Gastrocnemius medialis (tissue), 4 donors: ENCODE measurements around the gene CALD1. TPM values are rescaled to one million over a fixed set of nuclear protein-coding genes. Genes with fewer than 3 reads are reported as not detected.

ENCODE experiments used
- ATAC-seq, 2 donors: fragments of 150-250 bp; one replicate each; pipeline ENCODE4 v1.9.1; 2016
- DNase-seq, 2 donors: peaks; one replicate each; pipeline ENCODE4 v3.0.0-alpha.2; 2019
- H3K27ac ChIP-seq, 4 donors: fragments of 200-600 bp; sonication (generic); 1 replicate in 1 of 4; 2 replicates in 3 of 4; pipeline ENCODE4 v1.5.1; 2016 to 2018; ENCODE audit warnings: mild to moderate bottlenecking in 2 of 4, moderate library complexity in 1 of 4
- H3K27me3 ChIP-seq, 3 donors: fragments of 200-600 bp; sonication (generic) in 2 of 3; 1 replicate in 1 of 3; 2 replicates in 2 of 3; pipeline versions ENCODE4 v1.5.1 to v1.6.0; 2016 to 2019; ENCODE audit warnings: mild to moderate bottlenecking in 1 of 3, moderate library complexity in 1 of 3
- H3K36me3 ChIP-seq, 2 donors: fragments of 200-600 bp; sonication (generic) in 1 of 2; one replicate each; pipeline ENCODE4 v1.5.1; 2017 to 2018
- H3K4me1 ChIP-seq, 2 donors: fragments of 200-600 bp; sonication (generic) in 1 of 2; one replicate each; pipeline ENCODE4 v1.5.1; 2016 to 2017; ENCODE audit warnings: mild to moderate bottlenecking in 2 of 2
- H3K4me3 ChIP-seq, 4 donors: fragments of 200-600 bp; sonication (generic) in 3 of 4; 1 replicate in 1 of 4; 2 replicates in 3 of 4; pipeline ENCODE4 v1.5.1; 2016 to 2019; ENCODE audit warnings: mild to moderate bottlenecking in 2 of 4
- H3K9me3 ChIP-seq, 3 donors: fragments of 200-600 bp; sonication (generic) in 2 of 3; 1 replicate in 1 of 3; 2 replicates in 2 of 3; pipeline ENCODE4 v1.5.1; 2016 to 2019
- CTCF ChIP-seq, 5 experiments: fragments of 450-650 bp in 3 of 5; fragments of 200-600 bp in 2 of 5; sonication (generic) in 2 of 5; IDR thresholded peaks in 4 of 5; conservative IDR thresholded peaks in 1 of 5; 1 replicate in 4 of 5; 2 replicates in 1 of 5; pipeline ENCODE4 v1.5.1; 2016 to 2019; ENCODE audit warnings: antibody characterized with exemption in 5 of 5, mild to moderate bottlenecking in 3 of 5, moderate library complexity in 3 of 5
- POLR2A ChIP-seq, 2 donors: fragments of 450-650 bp; IDR thresholded peaks; one replicate each; pipeline ENCODE4 v1.6.1; 2017; ENCODE audit warnings: antibody characterized with exemption in 2 of 2, mild to moderate bottlenecking in 2 of 2, moderate library complexity in 2 of 2
- in situ Hi-C, 4 donors: fragments of 200-750 bp; cut with MboI; loops; one replicate each; pipeline versions ENCODE4 v1.15.0 to v1.8.0; 2017; ENCODE audit warnings: low sequenced_read_pairs in 4 of 4
- intact Hi-C: fragments of 100-400 bp; cut with DNase I; formaldehyde crosslinking; loops from one replicate; pipeline ENCODE4 v1.15.1; 2023; ENCODE audit warnings: low total_unique reads
- total RNA-seq, 4 donors: library from RNA; depleted of rRNA; stranded (reverse); fragments of >200 nt; gene quantifications; one replicate each; pipeline versions ENCODE4 v1.1.0 to v1.2.3, GENCODE V29; 2016

CALD1 gene
- total RNA-seq, 4 donors from 2014 or later, result 25.9 to 43.2 (median 32.3) TPM

DNA sequence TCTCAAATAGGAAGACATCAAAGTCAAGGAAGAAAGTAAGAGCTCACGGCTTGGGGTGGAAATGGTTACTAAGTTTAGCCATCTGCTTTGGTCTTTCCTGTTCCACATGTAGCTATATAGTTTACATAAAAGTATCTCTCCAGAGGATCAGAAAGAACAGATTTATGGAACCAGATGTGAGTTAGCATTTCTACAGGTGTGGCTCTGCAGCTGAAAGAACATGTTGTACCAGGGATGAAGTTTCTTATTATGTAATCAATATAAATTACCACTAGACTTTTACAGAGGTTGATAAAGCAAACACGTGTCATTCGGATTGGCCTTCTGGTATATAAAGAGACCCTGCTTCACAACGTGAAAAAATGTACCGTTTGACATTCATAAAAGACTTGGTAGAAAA, 19.9 kb downstream of the CALD1 start:
- Histone ChIP-seq H3K27me3 (no peaks in the 10 kb centered on the region), H3K4me1 (peaks cover 0 to 8% of the 10 kb centered on the region in 2 donors), H3K9me3 (no peaks in the 10 kb centered on the region), H3K27ac (peak overlapping the region in 3 of 4 donors; percentile 6 to 37 (median 26)), H3K36me3 (no peaks in the 10 kb centered on the region), H3K4me3 (no peak overlapping the region)
- no peak for DNase-seq
- intact Hi-C loops, result no loop called here
- in situ Hi-C loops, result no loop called here
- TF ChIP-seq POLR2A (IDR thresholded peaks at IDR 0.05) (no peak), CTCF (IDR thresholded peaks at IDR 0.05 in 4 of 5, conservative IDR thresholded peaks at IDR 0.05 in 1 of 5) (no peak)
- ATAC-seq, result no peak

GRCh38 chr7:134802762-134803161, 23.3 kb downstream of the CALD1 start:
- TF ChIP-seq POLR2A (IDR thresholded peaks at IDR 0.05) (no peak), CTCF (IDR thresholded peaks at IDR 0.05 in 4 of 5, conservative IDR thresholded peaks at IDR 0.05 in 1 of 5) (no peak)
- no peak for ATAC-seq
- no peaks in the 10 kb centered on the region for H3K9me3 ChIP-seq
- H3K27me3 ChIP-seq, result no peaks in the 10 kb centered on the region
- H3K36me3 ChIP-seq, result no peaks in the 10 kb centered on the region
- H3K4me1 ChIP-seq, result peaks cover 0 to 8% of the 10 kb centered on the region in 2 donors
- no peak overlapping the region for H3K4me3 ChIP-seq
- in situ Hi-C loops, result no loop called here
- no peak overlapping the region for H3K27ac ChIP-seq
- intact Hi-C loops, result no loop called here
- DNase-seq, result no peak

GRCh38 chr7:134804351-134804750, 24.9 kb downstream of the CALD1 start:
- Histone ChIP-seq H3K4me3 (no peak overlapping the region), H3K27me3 (no peaks in the 10 kb centered on the region), H3K36me3 (no peaks in the 10 kb centered on the region), H3K27ac (peak overlapping the region; percentile 2 to 33 (median 20)), H3K4me1 (peaks cover 0 to 6% of the 10 kb centered on the region in 2 donors), H3K9me3 (no peaks in the 10 kb centered on the region)
- ATAC-seq (no peak), DNase-seq (no peak)
- TF ChIP-seq POLR2A (IDR thresholded peaks at IDR 0.05), result no peak
- TF ChIP-seq CTCF (IDR thresholded peaks at IDR 0.05 in 4 of 5, conservative IDR thresholded peaks at IDR 0.05 in 1 of 5), result no peak
- intact Hi-C loops, result no loop called here
- in situ Hi-C loops, result no loop called here

- TF ChIP-seq CTCF (IDR thresholded peaks at IDR 0.05 in 4 of 5, conservative IDR thresholded peaks at IDR 0.05 in 1 of 5), result no peak
- no peak for TF ChIP-seq POLR2A (IDR thresholded peaks at IDR 0.05)
- H3K36me3 ChIP-seq, result no peaks in the 10 kb centered on the region
- H3K4me3 ChIP-seq, result no peak overlapping the region
- H3K4me1 ChIP-seq, result peaks cover 0 to under 1% of the 10 kb centered on the region in 2 donors
- intact Hi-C loops, result no loop called here
- ATAC-seq (no peak), DNase-seq (no peak)
- peak overlapping the region; percentile 2 to 33 (median 20) for H3K27ac ChIP-seq
- H3K9me3 ChIP-seq, result no peaks in the 10 kb centered on the region
- in situ Hi-C loops, result no loop called here
- H3K27me3 ChIP-seq, result no peaks in the 10 kb centered on the region
Measured at GRCh38 chr7:134804854-134805253, 25.4 kb downstream of the CALD1 start.

DNA sequence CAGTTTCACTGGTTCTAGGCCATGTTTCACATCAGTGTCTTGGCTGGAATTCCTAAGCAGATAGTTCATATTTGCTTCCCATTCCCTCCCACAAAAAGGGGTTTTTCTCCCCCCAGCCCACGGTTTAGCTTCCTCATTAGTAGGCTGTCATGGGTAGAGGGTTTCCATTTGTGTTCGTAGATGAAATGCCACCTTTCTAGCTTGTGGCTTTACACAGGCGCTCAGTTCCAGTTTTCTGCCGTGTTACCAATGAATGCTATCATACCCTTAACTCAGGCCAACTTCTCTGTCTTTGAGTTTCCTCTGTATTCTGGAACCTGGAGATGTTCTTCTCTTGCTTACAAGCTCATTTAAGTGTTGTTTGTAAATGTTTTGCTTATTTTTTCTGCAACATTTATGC, 26.8 kb downstream of the CALD1 start:
- H3K4me3 ChIP-seq, result no peak overlapping the region
- no peak for DNase-seq
- H3K4me1 ChIP-seq, result no peaks in the 10 kb centered on the region
- in situ Hi-C loops (no loop called here), intact Hi-C loops (no loop called here)
- TF ChIP-seq POLR2A (IDR thresholded peaks at IDR 0.05) (no peak), CTCF (IDR thresholded peaks at IDR 0.05 in 4 of 5, conservative IDR thresholded peaks at IDR 0.05 in 1 of 5) (no peak)
- peak overlapping the region in 1 of 4 donors; percentile 33 for H3K27ac ChIP-seq
- no peak for ATAC-seq
- no peaks in the 10 kb centered on the region for H3K27me3 ChIP-seq
- H3K9me3 ChIP-seq, result no peaks in the 10 kb centered on the region
- H3K36me3 ChIP-seq, result no peaks in the 10 kb centered on the region
